CD4-positive, alpha-beta T cell (primary cell): Measurements from ENCODE around the gene GPC6. TPM values are rescaled to one million over a fixed set of nuclear protein-coding genes. Genes with fewer than 3 reads are reported as not detected.

Experiments
- ATAC-seq: fragments of 200-7000 bp; cut with Tn5 transposase; one replicate; pipeline ENCODE4 v1.10.0; 2022; ENCODE audit warnings: mild to moderate bottlenecking; ENCODE audit not compliant: poor library complexity
- CTCF ChIA-PET: fragments of 350-600 bp; sonication (Branson Sonifier 250); formaldehyde crosslinking; loops from one replicate; lab custom pipeline; 2021; ENCODE audit warnings: antibody characterized with exemption, inconsistent platforms; lab: Charles Lee
- POLR2A ChIA-PET: fragments of 350-600 bp; sonication (Branson Sonifier 250); formaldehyde crosslinking; loops from one replicate; lab custom pipeline; 2021; ENCODE audit warnings: antibody characterized with exemption, inconsistent platforms; lab: Charles Lee
- DNase-seq, 14 experiments: peaks; one replicate each; pipeline ENCODE4 v3.0.0-alpha.2; 2013 to 2020; ENCODE audit warnings: mixed read lengths in 2 of 14
- H3K27ac ChIP-seq, 2 donors: one replicate each; pipeline versions ENCODE4 v1.5.1 to v1.7.0; 2013; ENCODE audit warnings: low read length in 2 of 2, low read depth in 1 of 2, mild to moderate bottlenecking in 1 of 2
- H3K27me3 ChIP-seq, 2 experiments: 1 replicate in 1 of 2; 2 replicates in 1 of 2; pipeline versions ENCODE4 v1.6.1 to v1.7.0; 2013; ENCODE audit warnings: low read length in 2 of 2, control low read depth in 1 of 2, mild to moderate bottlenecking in 1 of 2, moderate library complexity in 1 of 2; ENCODE audit not compliant: insufficient read depth in 2 of 2, control insufficient read depth in 1 of 2
- H3K36me3 ChIP-seq: one replicate; pipeline ENCODE4 v1.6.1; 2013; ENCODE audit warnings: low read length, control low read depth; ENCODE audit not compliant: insufficient read depth
- H3K4me1 ChIP-seq: one replicate; pipeline ENCODE4 v1.6.1; 2013; ENCODE audit warnings: low read length, control low read depth; ENCODE audit not compliant: insufficient read depth
- H3K4me3 ChIP-seq: one replicate; pipeline ENCODE4 v1.5.1; 2013; ENCODE audit warnings: mild to moderate bottlenecking, low read length, moderate library complexity
- H3K9me3 ChIP-seq, 2 experiments: 1 replicate in 1 of 2; 2 replicates in 1 of 2; pipeline versions ENCODE4 v1.6.1 to v1.7.0; 2013; ENCODE audit warnings: low read length in 2 of 2, mild to moderate bottlenecking in 2 of 2, control low read depth in 1 of 2, moderate library complexity in 1 of 2; ENCODE audit not compliant: control insufficient read depth in 1 of 2, insufficient read depth in 1 of 2
- H3K27ac Mint-ChIP-seq: one replicate; pipeline ENCODE4 v1.8.0; 2020; ENCODE audit warnings: mixed read lengths
- H3K27me3 Mint-ChIP-seq: one replicate; pipeline ENCODE4 v1.8.0; 2021; ENCODE audit warnings: mixed read lengths
- H3K36me3 Mint-ChIP-seq: one replicate; pipeline ENCODE4 v1.8.0; 2021; ENCODE audit warnings: low read depth, mixed read lengths
- H3K4me1 Mint-ChIP-seq: one replicate; pipeline ENCODE4 v1.8.0; 2021; ENCODE audit warnings: low read depth, mixed read lengths
- H3K4me3 Mint-ChIP-seq: one replicate; pipeline ENCODE4 v1.8.0; 2020; ENCODE audit warnings: mild to moderate bottlenecking, mixed read lengths
- H3K9me3 Mint-ChIP-seq: one replicate; pipeline ENCODE4 v1.8.0; 2020; ENCODE audit warnings: mixed read lengths
- CTCF ChIP-seq: fragments of 200-600 bp; IDR thresholded peaks from one replicate; pipeline ENCODE4 v1.8.0; 2022; ENCODE audit warnings: antibody characterized with exemption, mild to moderate bottlenecking
- intact Hi-C, 2 experiments: fragments of 100-400 bp; cut with DNase I in 1 of 2; cut with micrococcal nuclease in 1 of 2; formaldehyde crosslinking; loops; one replicate each; pipeline versions ENCODE4 v1.15.1 to v1.9.0; 2023 to 2025; cut with DNase I, micrococcal nuclease
- total RNA-seq, 174 experiments: library from RNA in 2 of 174; stranded (reverse) in 2 of 174; gene quantifications; one replicate each; pipeline ENCODE4 v1.2.3 and lab custom pipeline; 2021 to 2026

The GPC6 gene
- total RNA-seq, 2 experiments from 2014 or later = not detected

GRCh38 chr13:93496985-93497673, 270.5 kb downstream of the GPC6 start:
- H3K4me1 Mint-ChIP-seq = no peaks in the 10 kb centered on the region
- TF ChIP-seq CTCF = no peak
- H3K4me3 Mint-ChIP-seq = no peak overlapping the region
- POLR2A ChIA-PET = no interaction called here
- ATAC-seq (no peak), DNase-seq (no peak)
- no peaks in the 10 kb centered on the region for H3K4me1 ChIP-seq
- no peaks in the 10 kb centered on the region for H3K9me3 Mint-ChIP-seq
- H3K4me3 ChIP-seq = no peak overlapping the region
- intact Hi-C loops = no loop called here
- H3K36me3 ChIP-seq = no peaks in the 10 kb centered on the region
- H3K9me3 ChIP-seq = no peaks in the 10 kb centered on the region
- CTCF ChIA-PET = no interaction called here
- no peak overlapping the region for H3K27ac Mint-ChIP-seq
- no peaks in the 10 kb centered on the region for H3K36me3 Mint-ChIP-seq
- no peak overlapping the region for H3K27ac ChIP-seq
- H3K27me3 Mint-ChIP-seq = no peaks in the 10 kb centered on the region
- no peaks in the 10 kb centered on the region for H3K27me3 ChIP-seq

- no peaks in the 10 kb centered on the region for H3K4me1 ChIP-seq
- ATAC-seq = no peak
- H3K36me3 ChIP-seq = no peaks in the 10 kb centered on the region
- Mint-ChIP-seq H3K36me3 (no peaks in the 10 kb centered on the region), H3K9me3 (no peaks in the 10 kb centered on the region), H3K4me3 (no peak overlapping the region), H3K27me3 (no peaks in the 10 kb centered on the region), H3K27ac (no peak overlapping the region), H3K4me1 (no peaks in the 10 kb centered on the region)
- H3K4me3 ChIP-seq = no peak overlapping the region
- POLR2A ChIA-PET = no interaction called here
- H3K9me3 ChIP-seq = no peaks in the 10 kb centered on the region
- intact Hi-C loops = no loop called here
- no peaks in the 10 kb centered on the region for H3K27me3 ChIP-seq
- CTCF ChIA-PET = no interaction called here
- DNase-seq = no peak
- no peak for TF ChIP-seq CTCF
- H3K27ac ChIP-seq = no peak overlapping the region
These were observed 273.4 kb downstream of the GPC6 start for GRCh38 chr13:93499991-93500390.

- no peak for DNase-seq
- H3K27me3 Mint-ChIP-seq = no peaks in the 10 kb centered on the region
- Histone ChIP-seq H3K27me3 (no peaks in the 10 kb centered on the region), H3K27ac (no peak overlapping the region), H3K4me3 (no peak overlapping the region), H3K4me1 (no peaks in the 10 kb centered on the region), H3K36me3 (no peaks in the 10 kb centered on the region), H3K9me3 (no peaks in the 10 kb centered on the region)
- no peak overlapping the region for H3K27ac Mint-ChIP-seq
- no peak for ATAC-seq
- POLR2A ChIA-PET = no interaction called here
- CTCF ChIA-PET = no interaction called here
- H3K4me1 Mint-ChIP-seq = no peaks in the 10 kb centered on the region
- intact Hi-C loops = no loop called here
- H3K36me3 Mint-ChIP-seq = no peaks in the 10 kb centered on the region
- TF ChIP-seq CTCF = no peak
- no peaks in the 10 kb centered on the region for H3K9me3 Mint-ChIP-seq
- no peak overlapping the region for H3K4me3 Mint-ChIP-seq
These were observed 275.5 kb downstream of the GPC6 start for GRCh38 chr13:93502071-93502470.
